HUDEP-2 (cell line): Measurements from ENCODE around the gene CDH13.
A peak's percentile ranks its signal among the peaks of the same experiment; 100 is the strongest.

Experiments used
- DNase-seq, 76 experiments: peaks; one replicate each; lab custom pipeline; 2025; ENCODE audit not compliant: unreplicated experiment in 76 of 76; lab: John Stamatoyannopoulos, UW

CDH13 gene

DNA sequence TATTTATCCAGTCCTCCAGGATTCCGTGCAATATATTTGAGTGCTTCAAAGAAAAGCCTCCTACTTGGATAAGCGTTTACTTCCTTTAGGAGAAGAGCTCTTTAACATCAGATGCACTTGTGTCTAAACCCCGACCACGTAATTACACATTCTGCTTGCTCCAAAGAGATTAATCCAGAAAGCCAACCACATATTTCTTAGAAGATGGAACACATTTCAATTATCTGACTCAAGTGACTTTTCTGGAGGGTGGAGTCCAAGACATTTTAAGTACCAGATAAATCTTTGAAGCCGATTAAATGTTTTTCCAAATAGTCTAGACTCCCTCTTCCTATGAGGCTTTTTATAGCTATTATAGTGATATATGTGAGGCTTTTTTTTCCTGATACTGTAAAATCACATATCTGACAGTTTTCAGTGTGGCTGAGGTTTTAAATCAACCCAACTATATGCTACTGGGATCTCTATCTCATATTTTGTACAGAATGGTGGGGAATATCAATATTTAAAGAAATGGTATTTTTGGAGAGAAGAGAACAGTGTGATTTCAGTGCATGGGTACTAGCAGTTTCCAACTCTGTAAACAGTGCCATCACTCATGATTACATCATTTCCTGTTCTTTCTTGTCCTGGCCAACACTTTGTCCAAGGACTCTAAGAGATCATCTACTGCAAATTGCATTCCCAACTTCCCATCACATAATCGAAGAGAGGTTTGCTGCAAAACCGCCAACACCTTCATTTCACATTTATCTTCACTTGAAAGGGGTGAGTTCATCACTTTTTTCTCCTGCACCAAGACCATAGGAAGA, 988.6 kb downstream of the CDH13 start:
- no peak for DNase-seq

DNA sequence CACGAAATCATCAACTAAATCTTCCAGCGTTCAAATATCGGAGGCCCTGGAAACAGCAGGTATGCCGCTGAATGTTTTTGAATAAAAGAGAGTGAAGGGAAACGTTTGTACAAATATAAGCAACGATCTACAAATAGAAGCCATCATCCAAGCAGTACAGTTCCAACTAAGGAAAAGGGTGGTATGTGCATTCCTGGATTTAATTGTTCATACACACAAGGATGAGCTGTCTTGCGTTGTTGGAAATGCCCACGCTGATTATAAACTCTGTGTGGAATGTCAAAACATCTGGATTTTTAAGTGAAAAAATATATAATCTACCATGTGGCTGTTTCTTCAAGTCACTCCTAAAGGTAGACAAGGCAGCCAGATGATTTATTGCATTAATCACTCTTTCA, 989.2 kb downstream of the CDH13 start:
- no peak for DNase-seq

- DNase-seq: peak in 13 of 76 experiments; percentile 1 to 40 (median 6)
Measured at GRCh38 chr16:83619381-83620150, 992.8 kb downstream of the CDH13 start.

DNA sequence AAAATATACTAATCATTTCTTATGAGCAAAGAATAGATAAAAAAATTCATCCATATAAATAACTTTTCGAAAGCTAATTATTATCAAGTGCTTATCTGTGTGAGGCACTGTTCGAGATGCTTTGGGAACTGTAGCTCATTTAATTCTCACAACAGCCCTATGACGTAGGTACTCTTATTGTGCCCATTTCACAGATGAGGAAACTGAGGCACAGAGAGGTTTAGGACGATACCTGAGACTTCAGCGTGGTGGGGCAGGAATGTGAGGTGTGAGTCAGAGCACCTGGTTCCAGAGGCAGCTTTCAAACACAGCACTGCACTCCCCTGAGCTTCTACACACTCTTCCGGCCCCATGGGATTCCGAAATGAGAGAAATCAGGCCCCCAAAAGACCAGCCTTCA, 995.2 kb downstream of the CDH13 start:
- DNase-seq: no peak

- no peak for DNase-seq
Measured at GRCh38 chr16:83623091-83623730, 996.4 kb downstream of the CDH13 start.

DNA sequence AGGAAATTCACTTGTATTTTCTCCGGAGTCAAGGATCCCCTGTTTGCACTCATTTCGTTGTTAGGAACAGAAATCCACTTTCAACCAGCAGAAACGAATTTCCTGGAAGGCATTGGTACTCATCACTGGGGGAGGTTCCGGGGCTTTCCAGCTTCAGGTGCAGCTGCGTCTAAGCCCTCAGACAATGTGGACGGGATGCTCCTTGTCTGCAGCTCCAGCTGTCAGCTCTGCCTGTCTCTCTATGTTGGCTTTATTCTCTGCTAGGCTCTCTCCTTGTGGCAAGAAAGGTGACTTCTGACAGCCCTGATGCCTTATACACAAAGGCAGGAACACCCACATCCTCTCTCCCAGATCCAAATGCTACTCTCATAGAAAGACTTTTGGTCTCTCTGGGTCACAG, 997.1 kb downstream of the CDH13 start:
- no peak for DNase-seq

GRCh38 chr16:83624429-83625120, 997.8 kb downstream of the CDH13 start:
- no peak for DNase-seq

- no peak for DNase-seq
Measured at GRCh38 chr16:83626204-83626603, 999.4 kb downstream of the CDH13 start.

- no peak for DNase-seq
Measured at GRCh38 chr16:83626676-83627075, 999.9 kb downstream of the CDH13 start.

DNA sequence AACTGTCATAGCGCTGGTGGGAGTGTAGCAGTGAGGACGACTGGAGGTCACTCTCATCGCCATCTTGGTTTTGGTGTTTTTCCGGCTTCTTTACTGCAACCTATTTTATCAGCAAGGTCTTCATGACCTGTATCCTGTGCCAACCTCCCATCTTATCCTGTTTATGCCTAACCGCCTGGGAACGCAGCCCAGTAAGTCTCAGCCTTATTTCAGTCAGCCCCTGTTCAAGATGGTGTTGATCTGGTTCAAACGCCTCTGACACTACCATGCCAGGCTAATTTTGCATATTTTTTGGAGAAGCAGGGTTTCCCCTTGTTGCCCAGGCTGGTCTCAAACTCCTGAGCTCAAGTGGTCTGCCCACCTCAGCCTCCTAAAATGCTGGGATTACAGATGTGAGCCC, 1001.2 kb downstream of the CDH13 start:
- DNase-seq: no peak

DNA sequence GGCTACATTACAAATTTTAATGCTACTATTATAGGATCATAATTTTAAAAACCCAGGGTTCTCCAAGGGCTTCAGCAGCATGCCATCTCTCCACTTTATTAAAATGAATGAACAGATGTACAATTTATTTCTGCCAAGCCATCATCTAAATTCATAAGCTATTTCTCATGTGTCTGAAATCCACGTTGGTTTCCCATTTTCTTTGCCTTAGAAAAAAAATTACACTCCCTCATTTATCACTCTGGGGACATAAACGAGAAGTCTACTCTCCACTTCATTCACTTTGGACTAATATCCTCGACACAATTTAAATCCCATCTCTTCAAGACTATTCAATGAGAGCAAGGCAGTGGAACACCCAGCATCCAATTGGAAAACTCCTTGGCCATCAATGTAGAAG, 1002.7 kb downstream of the CDH13 start:
- DNase-seq: no peak

DNA sequence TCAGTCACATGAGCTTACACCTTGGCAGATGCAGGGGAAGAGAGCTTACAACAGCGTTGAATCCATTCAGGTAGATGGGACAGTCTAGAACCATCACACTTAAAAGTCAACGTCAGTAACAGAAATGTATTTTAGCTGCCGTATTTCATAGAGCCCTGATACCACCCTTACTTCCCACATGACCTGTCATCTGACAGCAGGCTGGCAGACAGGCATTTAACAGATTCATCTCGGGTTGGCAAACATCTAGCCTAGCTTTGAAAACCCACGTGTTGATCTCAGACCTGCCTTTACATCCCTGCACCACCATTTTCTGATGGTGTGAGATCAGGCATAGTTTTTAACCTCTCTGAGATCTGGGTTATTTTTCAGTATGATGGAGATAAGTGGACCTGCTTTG, 1003.1 kb downstream of the CDH13 start:
- no peak for DNase-seq

- DNase-seq: no peak
Measured at GRCh38 chr16:83630979-83631378, 1004.2 kb downstream of the CDH13 start.

GRCh38 chr16:83633286-83633685, 1006.5 kb downstream of the CDH13 start:
- no peak for DNase-seq

- DNase-seq: no peak
Measured at GRCh38 chr16:83648347-83648746, 1021.6 kb downstream of the CDH13 start.

GRCh38 chr16:83651871-83652270, 1025.1 kb downstream of the CDH13 start:
- DNase-seq: no peak

DNA sequence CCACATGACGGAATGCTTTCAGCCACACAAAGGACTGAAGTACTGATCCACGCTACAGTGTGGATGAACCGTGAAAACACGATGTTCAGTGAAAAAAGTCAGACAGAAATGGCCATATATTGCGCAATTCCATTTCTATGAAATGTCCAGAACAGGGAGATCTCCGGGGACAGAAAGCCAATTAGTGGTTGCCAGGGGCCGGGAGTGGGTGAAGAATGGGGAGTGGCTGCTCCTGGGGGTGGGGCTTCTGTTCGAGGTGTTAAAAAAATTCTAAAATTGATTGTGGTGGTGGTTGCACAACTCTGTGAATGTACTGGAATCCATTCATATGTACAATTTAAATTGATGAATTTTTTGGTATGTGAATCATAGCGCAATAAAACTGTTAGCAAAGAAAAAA, 1026.2 kb downstream of the CDH13 start:
- DNase-seq: no peak

GRCh38 chr16:83653785-83654184, 1027.0 kb downstream of the CDH13 start:
- no peak for DNase-seq

DNA sequence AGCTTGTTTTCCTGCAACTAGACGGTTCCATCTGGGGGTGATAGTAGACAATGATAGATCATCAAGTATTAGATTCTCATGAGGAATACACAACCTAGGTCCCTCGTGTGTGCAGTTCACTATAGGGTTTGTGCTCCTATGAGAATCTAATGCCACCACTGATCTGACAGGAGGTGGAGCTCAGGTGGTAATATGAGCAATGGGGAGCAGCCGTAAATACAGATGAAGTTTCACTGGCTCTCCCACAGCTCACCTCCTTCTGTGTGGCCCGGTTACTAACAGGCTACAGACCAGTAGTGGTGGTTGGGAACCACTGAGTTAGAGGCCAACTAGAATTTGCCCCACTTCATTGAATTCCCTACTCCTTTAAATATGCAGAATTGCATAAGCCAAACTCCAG, 1033.5 kb downstream of the CDH13 start:
- DNase-seq: no peak

GRCh38 chr16:83661656-83662055, 1034.9 kb downstream of the CDH13 start:
- DNase-seq: no peak

GRCh38 chr16:83666449-83666848, 1039.7 kb downstream of the CDH13 start:
- DNase-seq: no peak
